Motor neuron (in vitro differentiated cells): ENCODE data around the gene NAT9. TPM values are rescaled to one million over a fixed set of nuclear protein-coding genes. Genes with fewer than 3 reads are reported as not detected.

Experiments
- ATAC-seq, 8 experiments: fragments of 200-7000 bp; cut with Tn5 transposase; replicated peaks in 6 of 8; 2 replicates each; pipeline ENCODE4 v1.8.0; 2021; ENCODE audit warnings: mild to moderate bottlenecking in 8 of 8, moderate library complexity in 8 of 8
- H3K27ac ChIP-seq, 2 donors: fragments of 250-450 bp; sonication (Bioruptor Pico); 2 replicates each; pipeline ENCODE4 v1.9.0; 2021; ENCODE audit warnings: antibody characterized with exemption in 2 of 2, mild to moderate bottlenecking in 2 of 2, moderate library complexity in 1 of 2
- H3K4me1 ChIP-seq, 2 donors: fragments of 250-450 bp; sonication (Bioruptor Pico); replicated peaks in 1 of 2; 2 replicates each; pipeline ENCODE4 v1.6.1; 2021; ENCODE audit warnings: antibody characterized with exemption in 2 of 2, mild to moderate bottlenecking in 2 of 2, moderate library complexity in 1 of 2
- H3K4me3 ChIP-seq, 5 donors: fragments of 250-450 bp; sonication (Bioruptor Pico); 2 replicates each; pipeline ENCODE4 v1.9.0; 2021; ENCODE audit warnings: antibody characterized with exemption in 5 of 5, mild to moderate bottlenecking in 5 of 5, moderate library complexity in 4 of 5
- WGBS, 10 experiments: fragments of 450-650 bp; shearing (Covaris generic); methylation state at CpG; one replicate each; pipeline ENCODE4 v1.0.0; 2022; 5-methylcytosine and 5-hydroxymethylcytosine counted together
- in situ Hi-C, 9 experiments: fragments of 400-800 bp; cut with MboI; loops; one replicate each; pipeline ENCODE4 v1.15.0; 2021; ENCODE audit warnings: low sequenced_read_pairs in 9 of 9, low pct_unique_long_range_greater_than_20kb in 2 of 9; ENCODE audit not compliant: unreplicated experiment in 9 of 9
- total RNA-seq, 8 experiments: library from RNA; unstranded; fragments of 300-600 nt; gene quantifications; 2 replicates each; pipeline versions ENCODE4 v1.2.3 to v1.2.4, GENCODE V29; 2022

NAT9 gene
- total RNA-seq, 8 experiments from 2014 or later = 41.6 to 97.1 (median 46.2) TPM

GRCh38 chr17:74754832-74755231 is 21.3 kb downstream of the NAT9 start:
- in situ Hi-C loops = loop anchor here in 1 of 9 experiments (25.0 kb wide), 1 partner anchor 107 kb away; the partner anchor contains the start of genes FDXR and GRIN2C

GRCh38 chr17:74752822-74753401 is 23.2 kb downstream of the NAT9 start:
- no peak overlapping the region for H3K4me3 ChIP-seq
- no peak overlapping the region for H3K27ac ChIP-seq
- 40 to 100% (median 95%) methylated on average over 1 to 7 of the region's 7 CpGs; no CpG with 5 or more reads in 2 of the 10 experiments for WGBS, 10 experiments
- H3K4me1 ChIP-seq = peaks cover 0 to 14% of the 10 kb centered on the region in 2 donors
- ATAC-seq = no peak
- in situ Hi-C loops = loop anchor here in 1 of 9 experiments (25.0 kb wide), 1 partner anchor 109 kb away; the partner anchor contains the start of genes FDXR and GRIN2C

More at GRCh38 chr17:74754832-74755231, 21.3 kb downstream of the NAT9 start:
- no peak for ATAC-seq
- H3K4me3 ChIP-seq = no peak overlapping the region
- no peak overlapping the region for H3K27ac ChIP-seq
- H3K4me1 ChIP-seq = peaks cover 8 to 28% of the 10 kb centered on the region in 2 donors
- 94 to 100% (median 100%) methylated on average over 1 to 3 of the region's 3 CpGs; no CpG with 5 or more reads in 6 of the 10 experiments for WGBS, 10 experiments

GRCh38 chr17:74752415-74752814 is 23.7 kb downstream of the NAT9 start:
- Histone ChIP-seq H3K4me1 (peaks cover 0 to 14% of the 10 kb centered on the region in 2 donors), H3K27ac (no peak overlapping the region), H3K4me3 (no peak overlapping the region)
- no peak for ATAC-seq
- in situ Hi-C loops = loop anchor here in 1 of 9 experiments (25.0 kb wide), 1 partner anchor 110 kb away; the partner anchor contains the start of genes FDXR and GRIN2C
- WGBS, 10 experiments = 67 to 97% (median 92%) methylated on average over 3 to 9 of the region's 9 CpGs; no CpG with 5 or more reads in 1 of the 10 experiments

GRCh38 chr17:74750327-74751069 is 25.6 kb downstream of the NAT9 start:
- H3K4me1 ChIP-seq = peaks cover 0 to 12% of the 10 kb centered on the region in 2 donors
- H3K27ac ChIP-seq = no peak overlapping the region
- H3K4me3 ChIP-seq = peak overlapping the region in 1 of 5 donors; percentile 46
- 48 to 100% (median 65%) methylated on average over 1 to 4 of the region's 13 CpGs; no CpG with 5 or more reads in 3 of the 10 experiments for WGBS, 10 experiments
- ATAC-seq = no peak
- in situ Hi-C loops = loop anchor here in 1 of 9 experiments (25.0 kb wide), 1 partner anchor 112 kb away; the partner anchor contains the start of genes FDXR and GRIN2C

GRCh38 chr17:74750039-74750326 is 26.2 kb downstream of the NAT9 start:
- H3K27ac ChIP-seq = no peak overlapping the region
- peak overlapping the region in 2 of 5 donors; percentile 46 to 51 for H3K4me3 ChIP-seq
- H3K4me1 ChIP-seq = peaks cover 0 to 16% of the 10 kb centered on the region in 2 donors
- ATAC-seq = no peak
- in situ Hi-C loops = loop anchor here in 1 of 9 experiments (25.0 kb wide), 1 partner anchor 112 kb away; the partner anchor contains the start of genes FDXR and GRIN2C
- WGBS, 10 experiments = 20 to 96% (median 55%) methylated on average over 1 to 5 of the region's 6 CpGs; no CpG with 5 or more reads in 5 of the 10 experiments

GRCh38 chr17:74749279-74750038 is 26.7 kb downstream of the NAT9 start:
- H3K27ac ChIP-seq = no peak overlapping the region
- in situ Hi-C loops = loop anchor here in 1 of 9 experiments (25.0 kb wide), 1 partner anchor 113 kb away; the partner anchor contains the start of genes FDXR and GRIN2C

GRCh38 chr17:74748529-74749278 is 27.4 kb downstream of the NAT9 start, which contains the start of gene NHERF1:
Gene NHERF1 (plus strand): TSS chr17:74748628. CDS start chr17:74748847, 219 bp downstream.
- peak; percentile 89 to 95 (median 94) for ATAC-seq
- in situ Hi-C loops = no loop called here
- Histone ChIP-seq H3K4me3 (peak within 1 kb of the TSS; percentile 34 to 51 (median 46)), H3K4me1 (peaks cover 0 to 20% of the 10 kb centered on the region in 2 donors), H3K27ac (no peak within 1 kb of the TSS)
- 0 to 14% (median 0%) methylated on average over 4 to 16 of the region's 90 CpGs; no CpG with 5 or more reads in 4 of the 10 experiments for WGBS, 10 experiments

More at GRCh38 chr17:74749279-74750038, 26.7 kb downstream of the NAT9 start:
- 0 to 67% (median 11%) methylated on average over 1 to 10 of the region's 46 CpGs; no CpG with 5 or more reads in 2 of the 10 experiments for WGBS, 10 experiments
- peak in 3 of 8 experiments; percentile 2 to 3 (median 3) for ATAC-seq
- H3K4me3 ChIP-seq = peak overlapping the region; percentile 34 to 51 (median 46)
- H3K4me1 ChIP-seq = peaks cover 0 to 20% of the 10 kb centered on the region in 2 donors

- in situ Hi-C loops = no loop called here
- Histone ChIP-seq H3K27ac (no peak overlapping the region), H3K4me3 (peak overlapping the region; percentile 34 to 51 (median 46)), H3K4me1 (peaks cover 0 to 20% of the 10 kb centered on the region in 2 donors)
- ATAC-seq = no peak
- WGBS, 10 experiments = 7% methylated on average over 3 of the region's 34 CpGs; no CpG with 5 or more reads in 9 of the 10 experiments
These were observed 27.9 kb downstream of the NAT9 start for GRCh38 chr17:74748279-74748528.

- no peak for ATAC-seq
- Histone ChIP-seq H3K4me1 (peaks cover 0 to 20% of the 10 kb centered on the region in 2 donors), H3K27ac (no peak overlapping the region), H3K4me3 (no peak overlapping the region)
- in situ Hi-C loops = no loop called here
- 0 to 63% (median 60%) methylated on average over 1 to 5 of the region's 6 CpGs; no CpG with 5 or more reads in 5 of the 10 experiments for WGBS, 10 experiments
These were observed 29.2 kb downstream of the NAT9 start for GRCh38 chr17:74746922-74747321.

GRCh38 chr17:74746376-74746775 is 29.8 kb downstream of the NAT9 start:
- WGBS, 10 experiments = 81 to 100% (median 87%) methylated on average over 1 to 4 of the region's 5 CpGs; no CpG with 5 or more reads in 4 of the 10 experiments
- in situ Hi-C loops = no loop called here
- no peak for ATAC-seq
- peaks cover 0 to 20% of the 10 kb centered on the region in 2 donors for H3K4me1 ChIP-seq
- no peak overlapping the region for H3K4me3 ChIP-seq
- H3K27ac ChIP-seq = no peak overlapping the region

GRCh38 chr17:74745548-74746177 is 30.5 kb downstream of the NAT9 start:
- no peak overlapping the region for H3K27ac ChIP-seq
- in situ Hi-C loops = no loop called here
- H3K4me3 ChIP-seq = no peak overlapping the region
- no peak for ATAC-seq
- WGBS, 10 experiments = 22 to 100% (median 79%) methylated on average over 1 to 5 of the region's 8 CpGs; no CpG with 5 or more reads in 4 of the 10 experiments
- H3K4me1 ChIP-seq = peaks cover 0 to 20% of the 10 kb centered on the region in 2 donors
